RCC 7860 (cell line): Measurements from ENCODE around the gene HNRNPUL1.
"Not testable (repeated sequence)": the region's sequence is repeated elsewhere in the genome, so short reads cannot be mapped to it uniquely, and the experiment has no call there.

Experiments used
- DNase-seq: peaks from one replicate; pipeline ENCODE4 v3.0.0-alpha.2; 2015; ENCODE audit warnings: low spot score
- FAIRE-seq: peaks from 2 replicates; lab custom pipeline; 2012; peaks lifted over from hg19 to GRCh38; lab: Jason Lieb, UNC

The HNRNPUL1 gene

DNA sequence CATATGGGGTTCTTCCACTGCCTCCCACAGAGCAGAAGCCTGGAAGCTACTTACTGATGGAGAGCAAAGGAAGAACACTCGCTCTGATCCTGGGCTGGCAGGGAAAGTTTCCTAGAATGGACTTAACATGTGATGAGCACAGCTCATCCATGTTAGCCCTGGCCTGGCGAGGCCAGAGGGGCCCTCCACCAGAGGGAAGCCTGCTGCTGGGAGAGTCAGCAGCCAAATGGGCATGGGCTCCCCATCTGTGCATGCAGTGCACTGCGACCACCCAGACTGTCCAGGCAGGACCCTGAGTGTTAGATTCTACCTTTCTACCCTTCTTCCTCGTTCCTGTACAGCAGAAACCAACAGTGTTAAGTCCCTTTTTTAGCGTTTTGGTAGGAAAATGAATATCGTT, 8.9 kb downstream of the HNRNPUL1 start:
- DNase-seq (no peak), FAIRE-seq (no peak)

DNA sequence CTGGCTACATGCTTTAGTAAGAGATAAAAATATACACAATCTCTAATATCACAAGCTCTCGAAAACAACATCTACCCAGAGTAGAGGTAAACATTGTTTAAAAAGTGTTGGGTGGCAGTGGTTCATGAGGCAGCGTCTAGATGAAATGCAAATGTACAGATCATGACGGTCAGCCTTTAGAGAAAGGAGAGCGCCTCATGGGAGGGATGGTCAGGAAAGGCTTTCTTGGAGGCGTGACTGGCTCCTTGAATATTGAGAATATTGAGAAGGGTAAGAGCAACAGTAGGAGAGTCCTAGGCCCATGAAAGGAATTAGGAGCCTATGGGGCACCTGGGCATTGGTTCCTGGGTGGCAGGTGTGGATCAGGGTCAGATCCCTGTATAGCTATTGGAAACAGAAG, 10.6 kb downstream of the HNRNPUL1 start:
- FAIRE-seq = no peak
- DNase-seq = no peak

DNA sequence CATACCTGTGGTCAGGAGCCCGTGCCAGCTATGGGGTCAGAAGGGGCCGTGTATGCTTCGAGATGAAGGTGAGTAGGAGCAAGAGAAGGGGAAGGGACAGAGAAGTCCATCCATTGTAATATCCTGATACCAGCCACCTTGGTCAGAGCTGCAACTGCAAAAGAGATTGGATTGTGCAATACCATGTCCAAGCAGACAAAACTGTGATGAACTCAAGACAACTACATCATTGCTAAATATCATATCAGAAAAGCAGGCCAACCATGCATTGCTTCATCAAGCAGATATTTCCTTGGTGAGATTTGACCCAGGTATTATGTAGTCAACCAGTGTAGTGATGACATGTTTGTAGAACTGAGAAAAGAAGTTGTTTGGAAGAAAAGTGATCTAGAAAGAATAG, 12.1 kb downstream of the HNRNPUL1 start:
- no peak for FAIRE-seq
- no peak for DNase-seq

DNA sequence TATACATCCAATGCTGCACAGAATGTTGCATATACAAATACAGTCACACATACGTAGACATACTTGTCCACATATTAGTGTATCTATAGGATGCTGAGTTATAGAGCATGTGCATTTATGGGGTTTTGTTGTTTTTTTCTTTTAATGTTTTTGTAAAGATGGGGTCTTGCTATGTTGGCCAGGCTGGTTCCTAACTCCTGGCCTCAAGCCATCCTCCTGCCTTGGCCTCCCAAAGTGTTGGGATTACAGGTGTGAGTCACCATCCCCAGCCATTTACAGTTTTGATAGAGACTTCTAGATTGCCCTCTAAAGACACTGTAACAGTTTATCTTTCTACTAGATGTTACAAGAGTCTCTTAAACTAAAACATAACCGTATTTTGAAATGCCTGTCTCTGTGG, 14.3 kb downstream of the HNRNPUL1 start:
- FAIRE-seq = no peak
- no peak for DNase-seq

DNA sequence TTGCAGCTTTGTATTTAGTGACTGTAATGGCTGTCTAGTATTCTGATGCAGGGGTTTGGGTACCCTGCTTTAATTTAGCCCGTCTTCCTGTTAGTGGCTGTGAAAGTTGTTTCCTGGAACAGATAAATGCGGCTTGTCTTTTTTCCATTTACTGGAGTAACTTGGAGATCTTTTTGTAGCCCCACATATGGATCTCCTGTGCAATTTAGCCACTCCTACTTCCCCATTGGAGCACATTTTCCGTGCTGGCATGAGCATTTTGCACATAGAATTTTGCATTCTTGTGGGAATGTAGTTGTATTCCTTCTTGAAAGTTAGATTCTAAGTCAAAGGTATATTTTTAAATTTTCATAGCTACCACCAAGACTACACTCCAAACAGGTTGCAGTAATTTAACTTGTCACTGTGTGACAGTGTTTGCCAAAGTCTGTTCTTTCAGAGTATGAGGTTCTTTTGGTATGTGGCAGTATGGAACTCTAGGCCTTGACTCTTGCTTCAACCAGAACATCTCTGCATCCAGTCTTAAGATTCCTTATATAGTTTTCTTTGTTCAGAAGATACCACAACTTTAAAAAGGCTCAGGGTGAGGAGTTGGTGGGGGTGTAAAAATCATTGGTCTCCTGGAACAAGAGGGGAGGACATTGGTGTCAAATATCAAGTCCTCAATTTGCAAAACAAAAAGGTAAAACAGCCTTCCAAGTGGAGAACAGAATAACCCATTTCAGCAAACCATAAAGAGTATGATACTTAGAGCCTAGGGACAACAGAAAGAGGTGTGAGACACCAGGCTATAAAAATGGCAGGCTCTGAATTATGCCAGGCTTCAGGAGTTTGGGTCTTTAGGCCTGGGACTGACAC, 24.7 kb downstream of the HNRNPUL1 start:
- DNase-seq (no peak), FAIRE-seq (no peak)

DNA sequence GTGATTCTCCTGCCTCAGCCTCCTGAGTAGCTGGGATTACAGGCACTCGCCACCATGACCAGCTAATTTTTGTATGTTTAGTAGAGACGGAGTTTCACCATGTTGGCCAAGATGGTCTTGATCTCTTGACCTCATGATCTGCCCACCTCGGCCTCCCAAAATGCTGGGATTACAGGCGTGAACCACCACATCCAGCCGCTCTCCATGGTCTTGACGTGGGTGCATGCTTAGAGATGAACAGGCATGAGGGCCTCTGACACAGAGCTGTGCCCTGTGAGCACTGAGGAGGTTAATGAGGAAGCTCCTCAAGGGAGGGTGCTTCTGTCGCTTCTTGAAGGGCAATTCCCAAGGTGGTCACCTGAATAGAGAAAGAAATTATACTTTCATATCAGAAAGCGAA, 25.6 kb downstream of the HNRNPUL1 start:
- not testable (repeated sequence) for FAIRE-seq, DNase-seq

DNA sequence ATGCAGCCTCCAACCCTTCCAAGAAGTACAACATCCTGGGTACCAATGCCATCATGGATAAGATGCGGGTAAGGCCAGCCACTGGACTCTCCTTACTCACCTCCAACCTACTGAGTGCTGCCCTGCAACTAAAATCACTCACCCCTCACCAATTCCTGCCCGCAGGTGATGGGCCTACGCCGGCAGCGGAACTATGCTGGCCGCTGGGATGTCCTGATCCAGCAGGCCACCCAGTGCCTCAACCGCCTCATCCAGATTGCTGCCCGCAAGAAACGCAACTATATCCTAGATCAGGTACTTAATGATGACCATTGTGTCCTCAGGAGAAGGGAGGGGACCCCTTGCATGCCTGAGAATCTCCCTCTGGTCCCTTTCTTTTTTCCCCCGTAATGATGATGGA, 30.2 kb downstream of the HNRNPUL1 start:
- FAIRE-seq (no peak), DNase-seq (no peak)

DNA sequence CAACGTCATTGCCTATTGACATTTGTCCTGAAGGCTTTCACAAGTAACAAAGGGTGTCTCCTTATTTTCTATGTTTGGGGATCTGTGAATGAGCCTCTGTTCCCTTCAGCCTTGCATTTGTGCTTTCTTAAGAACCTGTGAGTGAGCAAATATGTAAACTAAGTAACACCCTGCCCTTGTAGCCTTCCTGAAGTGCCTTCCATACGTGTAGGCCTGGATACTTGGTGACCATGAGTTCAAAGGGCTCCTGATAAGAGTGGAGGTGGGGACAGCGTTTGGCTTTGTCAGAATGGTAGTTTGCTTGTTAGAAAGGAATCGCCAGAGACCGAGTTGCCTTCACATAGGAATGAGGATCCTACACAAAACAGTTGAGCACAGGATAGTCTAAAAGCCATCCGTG, 31.3 kb downstream of the HNRNPUL1 start:
- no peak for DNase-seq
- no peak for FAIRE-seq

DNA sequence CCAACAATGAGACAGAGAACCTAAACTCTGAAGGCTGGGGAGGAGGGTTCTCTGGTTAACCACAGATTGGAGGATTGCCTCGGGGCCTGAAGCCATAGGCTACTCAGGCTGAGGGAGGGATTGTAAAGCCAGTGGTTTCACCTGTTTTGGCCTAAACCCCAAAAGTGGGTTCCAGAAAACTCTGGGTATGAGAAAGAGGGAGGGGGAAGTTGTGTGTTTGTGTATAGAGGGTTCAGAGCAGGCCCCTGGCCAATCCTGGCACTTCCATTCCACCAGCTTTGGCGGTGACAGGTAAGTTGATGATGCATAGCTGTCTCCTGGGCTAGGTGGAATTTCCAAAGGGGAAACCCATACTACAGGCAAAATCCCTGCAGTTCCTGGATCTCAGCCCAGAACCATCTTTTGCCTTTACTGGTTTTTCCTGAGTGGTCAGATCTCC, 32.3 kb downstream of the HNRNPUL1 start:
- no peak for FAIRE-seq
- no peak for DNase-seq

DNA sequence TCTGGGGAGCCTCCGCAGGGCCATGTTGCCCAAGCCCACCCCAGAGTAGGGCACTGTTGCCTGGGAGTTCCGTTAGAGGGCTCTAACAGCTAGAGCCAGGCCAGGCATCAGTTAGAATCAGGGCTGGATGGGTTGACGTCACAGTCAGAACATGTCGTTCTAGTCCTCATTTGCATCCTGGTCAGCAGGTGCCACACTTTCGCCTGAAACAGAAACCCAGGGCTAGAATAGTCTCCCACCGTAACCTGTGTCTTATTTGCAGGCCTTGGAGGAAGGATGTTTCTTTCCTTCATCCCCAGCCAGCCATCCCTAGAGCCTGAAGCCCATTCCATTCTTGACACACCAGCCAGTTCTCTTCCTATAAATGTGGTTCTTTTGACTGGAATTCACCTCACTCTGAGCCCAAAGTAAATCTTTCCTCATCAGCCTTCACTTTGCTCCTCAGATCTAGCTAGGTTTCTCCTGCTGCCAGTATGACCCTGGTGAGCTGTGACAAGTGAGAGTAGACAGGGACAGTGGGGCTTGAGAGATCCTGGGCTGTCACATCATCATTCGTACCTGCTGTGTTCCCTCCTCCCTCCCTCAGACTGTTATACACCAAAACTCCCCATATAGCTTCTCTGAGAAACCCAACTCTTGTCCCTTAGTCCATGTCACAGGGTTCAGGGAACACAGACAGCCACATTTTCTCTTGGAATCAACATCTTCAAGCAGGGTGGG, 33.6 kb downstream of the HNRNPUL1 start:
- no peak for FAIRE-seq

DNA sequence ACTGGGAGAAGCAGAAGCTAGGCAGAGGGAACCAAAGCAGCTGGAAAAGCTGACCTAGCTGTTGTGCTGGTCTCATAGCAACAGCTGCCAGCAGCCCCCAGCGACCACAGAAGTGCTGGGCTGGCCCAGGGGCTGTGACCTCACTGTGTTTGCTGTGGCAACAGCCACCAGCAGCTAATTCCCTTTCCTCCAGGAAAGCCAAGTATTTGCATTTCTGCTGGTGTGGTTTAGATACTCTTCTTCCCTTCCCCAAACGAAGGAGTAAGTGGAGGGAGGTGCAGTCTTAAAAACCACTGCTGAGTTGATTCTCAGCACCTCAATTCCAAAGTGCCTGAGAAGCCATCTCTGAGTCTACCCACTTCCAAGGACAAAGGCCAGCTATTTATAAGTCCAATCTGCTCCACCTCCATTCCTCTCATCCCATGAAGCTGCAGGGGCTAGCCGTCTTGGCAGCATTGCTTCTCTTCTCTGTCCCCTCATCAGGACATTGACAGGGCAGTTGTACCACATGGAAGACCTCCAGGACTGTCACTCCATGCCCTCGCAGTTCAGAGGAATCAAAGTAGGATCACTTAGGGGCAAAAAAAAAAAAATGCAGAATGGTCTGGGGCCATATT, 34.3 kb downstream of the HNRNPUL1 start:
- DNase-seq (peak; percentile 28), FAIRE-seq (no peak)

More for the DNA sequence above, 33.6 kb downstream of the HNRNPUL1 start:
- no peak for DNase-seq

DNA sequence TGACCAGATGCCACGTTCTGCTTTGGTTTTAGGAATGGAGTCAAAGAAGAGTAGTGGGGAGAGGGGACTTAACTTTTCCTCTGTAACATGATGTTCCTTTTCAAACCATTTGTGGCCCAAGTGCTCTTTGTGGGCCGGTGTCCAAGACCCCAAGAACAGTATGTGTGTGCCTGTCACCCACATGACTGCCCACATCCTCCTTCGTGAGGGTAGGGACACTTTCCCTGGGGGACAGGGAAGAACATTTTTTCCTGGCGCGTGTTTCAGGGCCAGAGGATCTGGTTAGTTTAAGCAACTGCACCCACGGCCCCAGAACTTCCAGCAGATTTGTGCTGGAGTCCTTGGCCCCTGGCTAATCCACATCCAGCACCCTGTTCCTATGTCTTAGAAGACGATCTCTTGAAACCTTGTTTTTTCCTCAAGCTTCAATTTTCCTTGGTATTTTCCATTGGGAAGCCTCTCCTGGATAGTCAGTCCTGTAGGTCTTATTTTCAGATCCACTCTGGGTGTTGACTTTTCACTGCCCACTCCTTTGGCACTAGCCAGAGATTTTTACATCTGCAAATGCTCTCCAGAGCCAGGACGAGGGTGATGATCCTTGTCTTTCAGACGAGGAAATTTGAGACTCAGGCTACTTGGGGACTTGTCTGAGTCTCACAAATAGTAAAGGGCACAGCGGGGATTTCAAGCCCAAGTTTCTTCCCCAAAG, 35.0 kb downstream of the HNRNPUL1 start:
- FAIRE-seq (no peak), DNase-seq (no peak)

DNA sequence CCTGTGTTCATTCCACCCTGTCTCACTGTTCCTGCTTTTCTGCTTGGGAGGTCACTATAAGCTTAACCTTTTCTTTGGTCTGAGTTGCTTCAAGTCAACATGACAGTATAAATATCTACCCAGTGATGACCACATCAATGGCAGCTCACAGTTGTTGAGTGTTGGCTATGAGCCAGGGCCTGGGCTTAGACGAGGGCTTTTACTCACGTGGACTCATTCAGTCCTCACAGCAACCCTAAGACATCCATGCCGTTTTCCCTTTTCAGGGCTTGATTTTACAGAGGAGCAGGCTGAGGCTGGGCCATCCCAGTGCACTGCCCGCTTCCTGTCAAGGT, 35.5 kb downstream of the HNRNPUL1 start:
- FAIRE-seq (no peak), DNase-seq (peak; percentile 37)

DNA sequence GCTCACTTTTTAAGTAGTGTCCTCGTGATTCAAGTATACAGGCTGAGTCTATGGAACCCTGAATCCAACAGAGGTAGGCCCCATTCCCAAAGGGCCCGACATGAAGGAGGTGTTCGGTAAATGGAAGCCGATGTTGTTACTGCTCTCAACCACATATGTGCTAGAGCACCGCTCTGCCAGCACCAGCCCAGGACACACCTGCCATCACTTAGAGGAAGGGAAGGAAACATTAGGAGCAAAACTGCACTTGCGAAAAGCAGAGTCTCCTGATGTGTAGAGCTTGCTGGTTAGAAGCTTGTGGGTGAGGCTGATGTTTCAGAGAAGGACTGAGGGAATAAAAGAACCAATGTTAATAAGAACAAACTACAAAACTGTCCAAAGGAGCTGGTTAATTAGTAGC, 36.4 kb downstream of the HNRNPUL1 start:
- DNase-seq (no peak), FAIRE-seq (no peak)

DNA sequence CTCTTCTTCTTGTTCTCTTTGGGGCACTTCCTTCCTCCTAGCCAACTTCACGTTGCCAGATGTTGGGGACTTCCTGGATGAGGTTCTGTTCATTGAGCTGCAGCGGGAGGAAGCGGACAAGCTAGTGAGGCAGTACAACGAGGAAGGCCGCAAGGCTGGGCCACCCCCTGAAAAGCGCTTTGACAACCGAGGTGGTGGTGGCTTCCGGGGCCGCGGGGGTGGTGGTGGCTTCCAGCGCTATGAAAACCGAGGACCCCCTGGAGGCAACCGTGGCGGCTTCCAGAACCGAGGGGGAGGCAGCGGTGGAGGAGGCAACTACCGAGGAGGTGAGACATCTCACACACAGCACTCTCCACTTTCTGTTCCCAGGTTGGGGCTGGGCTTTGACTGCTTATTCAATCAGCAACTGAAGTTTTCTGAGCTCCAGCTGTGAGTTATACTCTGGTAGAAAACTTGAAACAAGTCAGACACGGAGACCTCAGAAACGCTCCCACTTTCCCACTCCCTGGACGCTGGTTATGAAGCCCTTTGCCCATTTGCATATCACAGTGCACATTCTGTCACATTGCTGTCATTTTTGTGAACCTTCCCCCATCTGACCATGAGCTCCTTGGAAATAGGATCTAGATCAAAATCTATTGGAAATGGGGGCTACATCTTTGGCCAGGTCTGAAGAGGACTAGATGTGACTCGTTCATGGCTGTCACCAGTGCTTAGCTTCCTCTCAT, 38.6 kb downstream of the HNRNPUL1 start:
- no peak for FAIRE-seq
- no peak for DNase-seq

DNA sequence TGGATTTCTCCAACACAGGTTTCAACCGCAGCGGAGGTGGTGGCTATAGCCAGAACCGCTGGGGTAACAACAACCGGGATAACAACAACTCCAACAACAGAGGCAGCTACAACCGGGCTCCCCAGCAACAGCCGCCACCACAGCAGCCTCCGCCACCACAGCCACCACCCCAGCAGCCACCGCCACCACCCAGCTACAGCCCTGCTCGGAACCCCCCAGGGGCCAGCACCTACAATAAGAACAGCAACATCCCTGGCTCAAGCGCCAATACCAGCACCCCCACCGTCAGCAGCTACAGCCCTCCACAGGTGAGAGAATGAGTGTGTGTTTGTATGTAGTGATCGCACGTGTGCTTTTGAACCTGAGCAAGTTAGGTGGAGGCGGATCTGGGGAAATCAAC, 39.8 kb downstream of the HNRNPUL1 start:
- FAIRE-seq = no peak

DNA sequence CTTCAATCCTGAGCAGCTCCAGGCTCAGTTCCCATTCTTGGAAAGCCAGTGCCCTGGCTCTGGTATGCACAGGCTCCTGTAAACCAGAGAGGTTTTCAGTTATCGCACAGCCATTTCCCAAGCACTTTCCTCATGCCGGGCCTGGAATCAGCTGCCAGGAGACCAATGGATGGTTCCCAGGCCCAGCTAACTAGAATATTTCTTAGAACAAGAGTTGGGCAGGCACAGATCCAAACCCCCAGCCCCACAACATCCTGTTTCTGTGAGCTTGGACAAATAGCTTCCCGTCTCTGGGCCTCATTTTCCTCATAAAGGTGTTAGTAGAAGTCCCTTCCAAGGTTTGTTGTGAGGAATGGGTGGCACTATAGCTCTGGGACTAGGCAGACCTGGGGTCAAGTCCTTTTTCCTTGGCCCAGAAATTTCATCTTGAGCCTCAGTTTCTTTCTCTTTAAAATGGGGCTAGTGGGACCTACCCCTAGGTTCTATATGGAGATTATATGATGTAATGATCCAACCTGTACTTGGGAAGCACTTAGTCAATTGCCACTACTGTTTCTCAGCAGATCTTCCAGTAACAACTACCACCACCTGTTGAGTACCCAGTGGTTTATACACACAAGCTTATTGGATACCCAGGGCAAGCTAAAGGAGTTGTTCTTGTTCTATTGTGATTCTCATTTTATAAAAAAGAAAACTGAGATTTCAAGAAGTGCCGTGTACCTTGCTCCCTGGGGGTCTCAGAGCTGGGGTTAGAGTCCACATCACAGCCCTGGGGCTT, 40.7 kb downstream of the HNRNPUL1 start:
- no peak for FAIRE-seq
- DNase-seq = no peak

More for the DNA sequence above, 39.8 kb downstream of the HNRNPUL1 start:
- DNase-seq = no peak

DNA sequence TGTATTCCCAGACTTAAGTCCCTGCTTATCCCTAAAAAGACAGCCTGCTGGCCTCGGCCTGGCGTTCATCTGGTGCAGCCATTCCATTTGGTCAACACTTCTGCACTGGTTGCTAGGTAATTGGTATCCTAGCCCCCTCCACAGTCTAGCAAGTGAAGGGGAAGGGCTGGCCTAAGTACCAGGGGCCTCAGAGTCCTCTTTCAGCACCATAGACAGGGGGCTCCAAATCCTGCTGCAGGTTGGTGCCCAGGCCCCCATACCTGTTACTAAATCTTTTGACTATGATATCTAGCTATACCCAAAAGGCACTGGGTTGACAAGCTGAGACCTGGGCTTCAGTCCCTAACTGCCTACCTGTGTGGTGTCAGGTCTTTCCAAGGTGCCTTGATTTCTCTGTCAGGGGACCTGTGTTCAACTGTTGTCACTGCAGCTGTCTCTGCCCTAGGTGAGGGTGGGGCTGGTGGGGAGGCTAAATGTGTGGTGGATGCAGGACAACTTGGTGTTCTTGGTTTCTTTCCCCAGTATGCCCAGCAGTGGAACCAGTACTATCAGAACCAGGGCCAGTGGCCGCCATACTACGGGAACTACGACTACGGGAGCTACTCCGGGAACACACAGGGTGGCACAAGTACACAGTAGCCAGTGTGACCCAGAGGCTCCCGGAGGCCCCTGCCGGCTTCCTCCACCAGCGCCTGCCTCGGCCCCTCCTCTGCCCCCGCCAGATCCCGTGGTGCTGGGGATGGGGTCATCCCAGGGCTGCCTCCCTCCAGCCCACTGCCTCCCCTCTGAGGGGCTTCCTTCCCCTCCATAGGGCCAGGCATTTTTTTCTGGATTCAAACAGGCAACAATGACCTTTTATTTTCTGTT, 42.0 kb downstream of the HNRNPUL1 start:
- FAIRE-seq (no peak), DNase-seq (no peak)
